CD4-positive, alpha-beta T cell (primary cell): ENCODE data around the gene MECR. TPM values are rescaled to one million over a fixed set of nuclear protein-coding genes. Genes with fewer than 3 reads are reported as not detected.

Source experiments
- ATAC-seq: fragments of 200-7000 bp; cut with Tn5 transposase; one replicate; pipeline ENCODE4 v1.10.0; 2022; ENCODE audit warnings: mild to moderate bottlenecking; ENCODE audit not compliant: poor library complexity
- CTCF ChIA-PET: fragments of 350-600 bp; sonication (Branson Sonifier 250); formaldehyde crosslinking; loops from one replicate; lab custom pipeline; 2021; ENCODE audit warnings: antibody characterized with exemption, inconsistent platforms; lab: Charles Lee
- POLR2A ChIA-PET: fragments of 350-600 bp; sonication (Branson Sonifier 250); formaldehyde crosslinking; loops from one replicate; lab custom pipeline; 2021; ENCODE audit warnings: antibody characterized with exemption, inconsistent platforms; lab: Charles Lee
- DNase-seq, 14 experiments: peaks; one replicate each; pipeline ENCODE4 v3.0.0-alpha.2; 2013 to 2020; ENCODE audit warnings: mixed read lengths in 2 of 14
- H3K27ac ChIP-seq, 2 donors: one replicate each; pipeline versions ENCODE4 v1.5.1 to v1.7.0; 2013; ENCODE audit warnings: low read length in 2 of 2, low read depth in 1 of 2, mild to moderate bottlenecking in 1 of 2
- H3K27me3 ChIP-seq, 2 experiments: 1 replicate in 1 of 2; 2 replicates in 1 of 2; pipeline versions ENCODE4 v1.6.1 to v1.7.0; 2013; ENCODE audit warnings: low read length in 2 of 2, control low read depth in 1 of 2, mild to moderate bottlenecking in 1 of 2, moderate library complexity in 1 of 2; ENCODE audit not compliant: insufficient read depth in 2 of 2, control insufficient read depth in 1 of 2
- H3K36me3 ChIP-seq: one replicate; pipeline ENCODE4 v1.6.1; 2013; ENCODE audit warnings: low read length, control low read depth; ENCODE audit not compliant: insufficient read depth
- H3K4me1 ChIP-seq: one replicate; pipeline ENCODE4 v1.6.1; 2013; ENCODE audit warnings: low read length, control low read depth; ENCODE audit not compliant: insufficient read depth
- H3K4me3 ChIP-seq: one replicate; pipeline ENCODE4 v1.5.1; 2013; ENCODE audit warnings: mild to moderate bottlenecking, low read length, moderate library complexity
- H3K9me3 ChIP-seq, 2 experiments: 1 replicate in 1 of 2; 2 replicates in 1 of 2; pipeline versions ENCODE4 v1.6.1 to v1.7.0; 2013; ENCODE audit warnings: low read length in 2 of 2, mild to moderate bottlenecking in 2 of 2, control low read depth in 1 of 2, moderate library complexity in 1 of 2; ENCODE audit not compliant: control insufficient read depth in 1 of 2, insufficient read depth in 1 of 2
- H3K27ac Mint-ChIP-seq: one replicate; pipeline ENCODE4 v1.8.0; 2020; ENCODE audit warnings: mixed read lengths
- H3K27me3 Mint-ChIP-seq: one replicate; pipeline ENCODE4 v1.8.0; 2021; ENCODE audit warnings: mixed read lengths
- H3K36me3 Mint-ChIP-seq: one replicate; pipeline ENCODE4 v1.8.0; 2021; ENCODE audit warnings: low read depth, mixed read lengths
- H3K4me1 Mint-ChIP-seq: one replicate; pipeline ENCODE4 v1.8.0; 2021; ENCODE audit warnings: low read depth, mixed read lengths
- H3K4me3 Mint-ChIP-seq: one replicate; pipeline ENCODE4 v1.8.0; 2020; ENCODE audit warnings: mild to moderate bottlenecking, mixed read lengths
- H3K9me3 Mint-ChIP-seq: one replicate; pipeline ENCODE4 v1.8.0; 2020; ENCODE audit warnings: mixed read lengths
- CTCF ChIP-seq: fragments of 200-600 bp; IDR thresholded peaks from one replicate; pipeline ENCODE4 v1.8.0; 2022; ENCODE audit warnings: antibody characterized with exemption, mild to moderate bottlenecking
- intact Hi-C, 2 experiments: fragments of 100-400 bp; cut with DNase I in 1 of 2; cut with micrococcal nuclease in 1 of 2; formaldehyde crosslinking; loops; one replicate each; pipeline versions ENCODE4 v1.15.1 to v1.9.0; 2023 to 2025; cut with DNase I, micrococcal nuclease
- total RNA-seq, 174 experiments: library from RNA in 2 of 174; stranded (reverse) in 2 of 174; gene quantifications; one replicate each; pipeline ENCODE4 v1.2.3 and lab custom pipeline; 2021 to 2026

Gene MECR
- total RNA-seq, 2 experiments from 2014 or later = 5.5 to 6.6 TPM

GRCh38 chr1:29142714-29143113 lies 88.0 kb downstream of the MECR start:
- no peaks in the 10 kb centered on the region for H3K27me3 ChIP-seq
- no peak for DNase-seq
- ChIA-PET CTCF (no interaction called here), POLR2A (no interaction called here)
- peaks cover 28% of the 10 kb centered on the region for H3K36me3 Mint-ChIP-seq
- TF ChIP-seq CTCF = no peak
- H3K9me3 Mint-ChIP-seq = peaks cover 5% of the 10 kb centered on the region
- H3K4me3 Mint-ChIP-seq = no peak overlapping the region
- intact Hi-C loops = no loop called here
- H3K9me3 ChIP-seq = peaks cover 0 to 10% of the 10 kb centered on the region in 2 experiments
- H3K4me3 ChIP-seq = no peak overlapping the region
- peaks cover 21% of the 10 kb centered on the region for H3K36me3 ChIP-seq
- H3K4me1 Mint-ChIP-seq = no peaks in the 10 kb centered on the region
- H3K27me3 Mint-ChIP-seq = no peaks in the 10 kb centered on the region
- ATAC-seq = no peak
- no peak overlapping the region for H3K27ac ChIP-seq
- no peaks in the 10 kb centered on the region for H3K4me1 ChIP-seq
- no peak overlapping the region for H3K27ac Mint-ChIP-seq

Other genes starting within 250 kb of the MECR start
- not detected for gene TMEM200B, start 107.0 kb downstream of the MECR start, total RNA-seq
- 10 to 100 TPM; 89.2 to 93.4 TPM for gene SRSF4, start 49.0 kb downstream of the MECR start, total RNA-seq
- under 1 TPM; 0.16 to 0.56 TPM for gene PTPRU, start 5.6 kb upstream of the MECR start, total RNA-seq